GM23338 (cell line): ENCODE data around the gene WASF2. TPM values are rescaled to one million over a fixed set of nuclear protein-coding genes. Genes with fewer than 3 reads are reported as not detected.
"Not testable (repeated sequence)": the region's sequence is repeated elsewhere in the genome, so short reads cannot be mapped to it uniquely, and the experiment has no call there.

Experiments used
- ATAC-seq: fragments of 200-7000 bp; cut with Tn5 transposase; 3 replicates; pipeline ENCODE4 v1.9.1; 2020
- DNase-seq: peaks from one replicate; pipeline ENCODE4 v3.0.0-alpha.2; 2015; ENCODE audit warnings: low spot score
- H2AFZ ChIP-seq: fragments of 200-600 bp; sonication (generic); 2 replicates; pipeline ENCODE4 v1.8.0; 2016; ENCODE audit warnings: antibody characterized with exemption, mild to moderate bottlenecking, moderate library complexity
- H3F3A ChIP-seq: fragments of 200-600 bp; sonication (generic); replicated peaks from 2 replicates; pipeline ENCODE4 v1.8.0; 2017; ENCODE audit warnings: antibody characterized with exemption, mixed run types, low read depth
- H3K27ac ChIP-seq: fragments of 200-600 bp; sonication (generic); 2 replicates; pipeline ENCODE4 v1.6.1; 2016; ENCODE audit warnings: low read depth
- H3K27me3 ChIP-seq: fragments of 200-600 bp; sonication (generic); 2 replicates; pipeline ENCODE4 v1.8.0; 2016; ENCODE audit warnings: mild to moderate bottlenecking, mixed run types, moderate library complexity; ENCODE audit not compliant: insufficient read depth
- H3K36me3 ChIP-seq: fragments of 200-600 bp; sonication (generic); 2 replicates; pipeline ENCODE4 v1.8.0; 2016; ENCODE audit warnings: mild to moderate bottlenecking; ENCODE audit not compliant: insufficient read depth
- H3K4me1 ChIP-seq: fragments of 200-600 bp; sonication (generic); 2 replicates; pipeline ENCODE4 v1.8.0; 2016; ENCODE audit warnings: mild to moderate bottlenecking, moderate library complexity; ENCODE audit not compliant: insufficient read depth
- H3K4me2 ChIP-seq: fragments of 200-600 bp; sonication (generic); 2 replicates; pipeline ENCODE4 v1.7.1; 2017; ENCODE audit warnings: mixed run types
- H3K4me3 ChIP-seq: fragments of 200-600 bp; sonication (generic); 2 replicates; pipeline ENCODE4 v1.6.1; 2016; ENCODE audit warnings: mixed run types
- H3K79me2 ChIP-seq: fragments of 200-600 bp; sonication (generic); replicated peaks from 2 replicates; pipeline ENCODE4 v1.8.0; 2017; ENCODE audit warnings: mild to moderate bottlenecking; ENCODE audit not compliant: insufficient read depth
- H3K9me2 ChIP-seq: fragments of 200-600 bp; sonication (generic); 2 replicates; pipeline ENCODE4 v1.8.0; 2017; ENCODE audit not compliant: insufficient read depth
- H4K20me1 ChIP-seq: fragments of 200-600 bp; sonication (generic); replicated peaks from 2 replicates; pipeline ENCODE4 v1.8.0; 2017; ENCODE audit warnings: mild to moderate bottlenecking; ENCODE audit not compliant: insufficient read depth
- H3K27ac Mint-ChIP-seq: 2 replicates; pipeline ENCODE4 v1.8.0; 2020; ENCODE audit warnings: inconsistent platforms, mild to moderate bottlenecking, moderate library complexity, mixed read lengths
- H3K27me3 Mint-ChIP-seq: 3 replicates; pipeline ENCODE4 v1.8.0; 2022; ENCODE audit warnings: low read depth, mild to moderate bottlenecking, moderate library complexity, mixed read lengths, inconsistent platforms; ENCODE audit not compliant: insufficient read depth, poor library complexity
- H3K36me3 Mint-ChIP-seq: 3 replicates; pipeline ENCODE4 v1.8.0; 2021; ENCODE audit warnings: low read depth, mild to moderate bottlenecking, inconsistent platforms, moderate library complexity, mixed read lengths
- H3K4me1 Mint-ChIP-seq: 3 replicates; pipeline ENCODE4 v1.8.0; 2020; ENCODE audit warnings: mild to moderate bottlenecking, inconsistent platforms, mixed read lengths
- H3K4me3 Mint-ChIP-seq: 3 replicates; pipeline ENCODE4 v1.8.0; 2021; ENCODE audit warnings: moderate library complexity, mild to moderate bottlenecking, inconsistent platforms, mixed read lengths
- H3K9me3 Mint-ChIP-seq: 3 replicates; pipeline ENCODE4 v1.8.0; 2020; ENCODE audit warnings: moderate library complexity, mild to moderate bottlenecking, inconsistent platforms, mixed read lengths
- CREB1 ChIP-seq: fragments of 250-450 bp; sonication (Bioruptor Pico); IDR thresholded peaks from 2 replicates; pipeline ENCODE4 v1.5.0; 2020; ENCODE audit warnings: low read depth, mild to moderate bottlenecking, moderate library complexity
- EZH2 ChIP-seq: fragments of 200-600 bp; sonication (generic); IDR thresholded peaks from one replicate; pipeline ENCODE4 v1.8.0; 2017; ENCODE audit warnings: antibody characterized with exemption, mild to moderate bottlenecking, low read depth; ENCODE audit not compliant: unreplicated experiment
- EZH2phosphoT487 ChIP-seq: fragments of 200-600 bp; sonication (generic); IDR thresholded peaks from one replicate; pipeline ENCODE4 v1.8.1; 2018; ENCODE audit warnings: antibody characterized with exemption; ENCODE audit not compliant: unreplicated experiment
- JUNB ChIP-seq: IDR thresholded peaks from one replicate; pipeline ENCODE4 v1.6.1; 2016; ENCODE audit warnings: antibody characterized with exemption; ENCODE audit not compliant: unreplicated experiment
- NANOG ChIP-seq: IDR thresholded peaks from 2 replicates; pipeline ENCODE4 v1.6.1; 2016; ENCODE audit warnings: antibody characterized with exemption, borderline replicate concordance
- POLR2AphosphoS5 ChIP-seq: IDR thresholded peaks from 2 replicates; pipeline ENCODE4 v1.6.1; 2016; ENCODE audit warnings: antibody characterized with exemption, low read depth
- STAT1 ChIP-seq: IDR thresholded peaks from one replicate; pipeline ENCODE4 v1.6.1; 2016; ENCODE audit warnings: antibody characterized with exemption; ENCODE audit not compliant: unreplicated experiment
- ZNF114 ChIP-seq: fragments of 250-450 bp; sonication (Bioruptor Pico); IDR thresholded peaks from 2 replicates; pipeline ENCODE4 v1.5.0; 2020; ENCODE audit warnings: mild to moderate bottlenecking, moderate library complexity
- ZNF331 ChIP-seq: fragments of 250-450 bp; sonication (Bioruptor Pico); IDR thresholded peaks from 2 replicates; pipeline ENCODE4 v1.5.0; 2020; ENCODE audit warnings: low read depth, mild to moderate bottlenecking, moderate library complexity
- polyA plus RNA-seq: library from polyadenylated mRNA; unstranded; fragments of >200 nt; fragmentation: Nextera tagmentation; extraction: Ambion mirVana; gene quantifications from 2 replicates; pipeline ENCODE4 v1.2.1, GENCODE V29; 2016
- total RNA-seq: library from RNA; depleted of rRNA; stranded (reverse); fragments of >200 nt; shearing (Covaris generic); gene quantifications from 2 replicates; pipeline ENCODE4 v1.2.3, GENCODE V29; 2014
- TF ChIP-seq, protein P1 (sequence below), 2 experiments: fragments of 200-600 bp in 1 of 2; sonication (generic) in 1 of 2; conservative IDR thresholded peaks; 2 replicates each; pipeline versions ENCODE4 v1.5.1 to v1.6.1; 2016 to 2017; ENCODE audit warnings: antibody characterized with exemption in 2 of 2, low read depth in 2 of 2, mild to moderate bottlenecking in 2 of 2, moderate library complexity in 1 of 2
- TF ChIP-seq, protein P2 (sequence below): IDR thresholded peaks from 2 replicates; pipeline ENCODE4 v1.6.1; 2016; ENCODE audit warnings: antibody characterized with exemption
- TF ChIP-seq, protein P3 (sequence below): IDR thresholded peaks from one replicate; pipeline ENCODE4 v1.6.1; 2018; ENCODE audit warnings: antibody characterized with exemption; ENCODE audit not compliant: unreplicated experiment

Gene WASF2
- total and polyA plus RNA-seq, 2 experiments from 2014 or later: 40.9 to 95.6 TPM

DNA sequence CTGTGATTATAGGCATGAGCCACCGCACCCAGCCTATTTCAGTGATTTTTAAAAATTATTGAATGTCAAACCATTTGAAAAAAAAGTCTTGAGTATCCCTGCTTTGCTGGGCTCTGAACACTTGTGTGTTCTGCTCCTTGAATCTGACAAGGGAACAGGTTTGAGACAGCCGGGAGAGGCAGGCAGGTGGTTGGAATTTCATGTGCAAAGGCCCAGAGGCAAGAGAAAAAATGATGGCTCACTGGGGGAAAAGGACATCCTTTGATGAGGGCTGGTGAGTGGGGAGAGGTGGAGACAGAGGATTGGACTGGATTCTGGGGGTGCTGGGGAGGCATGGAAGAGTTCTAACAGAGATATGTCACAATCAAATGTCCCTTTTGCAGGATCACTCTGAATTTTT, 13.1 kb upstream of the WASF2 start:
- Mint-ChIP-seq H3K9me3 (peaks cover 2% of the 10 kb centered on the region; the same call in 2 of the 3 replicates), H3K27me3 (peaks cover 20% of the 10 kb centered on the region), H3K4me1 (peaks cover 20% of the 10 kb centered on the region), H3K27ac (no peak overlapping the region; the same call in 1 of the 2 replicates), H3K36me3 (no peaks in the 10 kb centered on the region), H3K4me3 (no peak overlapping the region)
- Histone ChIP-seq H3F3A (peaks cover 3% of the 10 kb centered on the region), H3K4me3 (no peak overlapping the region), H3K27ac (no peak overlapping the region), H3K4me2 (no peak overlapping the region), H3K36me3 (no peaks in the 10 kb centered on the region), H3K4me1 (peaks cover 17% of the 10 kb centered on the region), H3K27me3 (no peaks in the 10 kb centered on the region), H2AFZ (no peak overlapping the region), H3K9me2 (no peaks in the 10 kb centered on the region), H3K79me2 (no peaks in the 10 kb centered on the region), H4K20me1 (no peaks in the 10 kb centered on the region)
- DNase-seq: no peak
- no peak for TF ChIP-seq CREB1
- ATAC-seq: no peak

DNA sequence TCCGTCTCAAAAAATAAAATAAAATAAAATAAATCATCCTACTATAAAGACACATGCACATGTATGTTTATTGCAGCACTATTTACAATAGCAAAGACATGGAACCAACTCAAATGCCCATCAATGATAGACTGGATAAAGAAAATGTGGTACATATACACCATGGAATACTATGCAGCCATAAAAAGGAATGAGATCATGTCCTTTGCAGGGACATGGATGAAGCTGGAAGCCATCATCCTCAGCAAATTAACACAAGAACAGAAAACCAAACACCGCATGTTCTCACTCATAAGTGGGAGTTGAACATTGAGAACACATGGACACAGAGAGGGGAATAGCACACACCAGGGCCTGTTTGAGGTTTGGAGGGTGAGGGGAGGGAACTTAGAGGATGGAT, 11.2 kb upstream of the WASF2 start:
- H3K9me3 Mint-ChIP-seq, H3K4me3 Mint-ChIP-seq, H3F3A ChIP-seq, DNase-seq, H2AFZ ChIP-seq, H3K9me2 ChIP-seq, H3K27ac Mint-ChIP-seq, H3K36me3 Mint-ChIP-seq, H3K79me2 ChIP-seq, H3K4me3 ChIP-seq, H4K20me1 ChIP-seq, ATAC-seq, H3K27me3 ChIP-seq, H3K4me2 ChIP-seq, H3K36me3 ChIP-seq, H3K27ac ChIP-seq: not testable (repeated sequence)
- peaks cover 26% of the 10 kb centered on the region for H3K4me1 ChIP-seq
- Mint-ChIP-seq H3K27me3 (peaks cover 16% of the 10 kb centered on the region), H3K4me1 (peaks cover 29% of the 10 kb centered on the region)

DNA sequence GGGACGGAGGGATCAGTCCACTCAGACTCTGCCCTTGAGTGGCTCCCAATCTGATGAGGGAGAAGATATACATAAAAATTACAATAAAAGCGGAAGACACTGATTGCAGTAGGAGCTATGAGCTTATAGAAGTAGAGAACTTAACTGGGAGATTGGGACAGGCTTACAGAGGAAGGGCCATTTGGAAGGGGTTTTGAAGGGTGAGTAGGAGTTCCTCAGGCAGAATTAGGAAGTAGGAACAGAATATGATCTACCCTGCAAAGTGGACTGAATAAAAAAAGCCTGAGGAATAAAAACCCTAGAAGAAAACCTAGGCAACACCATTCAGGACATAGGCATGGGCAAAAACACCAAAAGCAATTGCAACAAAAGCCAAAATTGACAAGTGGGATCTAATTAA, 9.2 kb upstream of the WASF2 start:
- Mint-ChIP-seq H3K27me3 (peaks cover 10% of the 10 kb centered on the region), H3K36me3 (no peaks in the 10 kb centered on the region), H3K4me1 (peaks cover 23% of the 10 kb centered on the region), H3K4me3 (no peak overlapping the region), H3K9me3 (peaks cover 2% of the 10 kb centered on the region; the same call in 1 of the 3 replicates), H3K27ac (no peak overlapping the region; the same call in 1 of the 2 replicates)
- Histone ChIP-seq H3K36me3 (no peaks in the 10 kb centered on the region), H2AFZ (no peak overlapping the region), H3K27me3 (no peaks in the 10 kb centered on the region), H3K4me2 (no peak overlapping the region), H3F3A (peaks cover 10% of the 10 kb centered on the region), H3K4me1 (peaks cover 18% of the 10 kb centered on the region), H3K27ac (no peak overlapping the region), H3K4me3 (no peak overlapping the region), H3K9me2 (no peaks in the 10 kb centered on the region), H4K20me1 (no peaks in the 10 kb centered on the region), H3K79me2 (no peaks in the 10 kb centered on the region)
- no peak for ATAC-seq
- DNase-seq: no peak
- TF ChIP-seq POLR2AphosphoS5 (no peak), EZH2phosphoT487 (no peak), ZNF114 (no peak), JUNB (no peak), EZH2 (no peak), STAT1 (no peak), ZNF331 (CRISPR knock-in tag) (no peak), NANOG (no peak), CREB1 (no peak)
- TF ChIP-seq, protein P1, sequence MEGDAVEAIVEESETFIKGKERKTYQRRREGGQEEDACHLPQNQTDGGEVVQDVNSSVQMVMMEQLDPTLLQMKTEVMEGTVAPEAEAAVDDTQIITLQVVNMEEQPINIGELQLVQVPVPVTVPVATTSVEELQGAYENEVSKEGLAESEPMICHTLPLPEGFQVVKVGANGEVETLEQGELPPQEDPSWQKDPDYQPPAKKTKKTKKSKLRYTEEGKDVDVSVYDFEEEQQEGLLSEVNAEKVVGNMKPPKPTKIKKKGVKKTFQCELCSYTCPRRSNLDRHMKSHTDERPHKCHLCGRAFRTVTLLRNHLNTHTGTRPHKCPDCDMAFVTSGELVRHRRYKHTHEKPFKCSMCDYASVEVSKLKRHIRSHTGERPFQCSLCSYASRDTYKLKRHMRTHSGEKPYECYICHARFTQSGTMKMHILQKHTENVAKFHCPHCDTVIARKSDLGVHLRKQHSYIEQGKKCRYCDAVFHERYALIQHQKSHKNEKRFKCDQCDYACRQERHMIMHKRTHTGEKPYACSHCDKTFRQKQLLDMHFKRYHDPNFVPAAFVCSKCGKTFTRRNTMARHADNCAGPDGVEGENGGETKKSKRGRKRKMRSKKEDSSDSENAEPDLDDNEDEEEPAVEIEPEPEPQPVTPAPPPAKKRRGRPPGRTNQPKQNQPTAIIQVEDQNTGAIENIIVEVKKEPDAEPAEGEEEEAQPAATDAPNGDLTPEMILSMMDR (conservative IDR thresholded peaks at IDR 0.05; ENCODE audit: low read depth in 2 of 2): no peak
- TF ChIP-seq, protein P2, sequence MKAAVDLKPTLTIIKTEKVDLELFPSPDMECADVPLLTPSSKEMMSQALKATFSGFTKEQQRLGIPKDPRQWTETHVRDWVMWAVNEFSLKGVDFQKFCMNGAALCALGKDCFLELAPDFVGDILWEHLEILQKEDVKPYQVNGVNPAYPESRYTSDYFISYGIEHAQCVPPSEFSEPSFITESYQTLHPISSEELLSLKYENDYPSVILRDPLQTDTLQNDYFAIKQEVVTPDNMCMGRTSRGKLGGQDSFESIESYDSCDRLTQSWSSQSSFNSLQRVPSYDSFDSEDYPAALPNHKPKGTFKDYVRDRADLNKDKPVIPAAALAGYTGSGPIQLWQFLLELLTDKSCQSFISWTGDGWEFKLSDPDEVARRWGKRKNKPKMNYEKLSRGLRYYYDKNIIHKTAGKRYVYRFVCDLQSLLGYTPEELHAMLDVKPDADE: no peak
- TF ChIP-seq, protein P3, sequence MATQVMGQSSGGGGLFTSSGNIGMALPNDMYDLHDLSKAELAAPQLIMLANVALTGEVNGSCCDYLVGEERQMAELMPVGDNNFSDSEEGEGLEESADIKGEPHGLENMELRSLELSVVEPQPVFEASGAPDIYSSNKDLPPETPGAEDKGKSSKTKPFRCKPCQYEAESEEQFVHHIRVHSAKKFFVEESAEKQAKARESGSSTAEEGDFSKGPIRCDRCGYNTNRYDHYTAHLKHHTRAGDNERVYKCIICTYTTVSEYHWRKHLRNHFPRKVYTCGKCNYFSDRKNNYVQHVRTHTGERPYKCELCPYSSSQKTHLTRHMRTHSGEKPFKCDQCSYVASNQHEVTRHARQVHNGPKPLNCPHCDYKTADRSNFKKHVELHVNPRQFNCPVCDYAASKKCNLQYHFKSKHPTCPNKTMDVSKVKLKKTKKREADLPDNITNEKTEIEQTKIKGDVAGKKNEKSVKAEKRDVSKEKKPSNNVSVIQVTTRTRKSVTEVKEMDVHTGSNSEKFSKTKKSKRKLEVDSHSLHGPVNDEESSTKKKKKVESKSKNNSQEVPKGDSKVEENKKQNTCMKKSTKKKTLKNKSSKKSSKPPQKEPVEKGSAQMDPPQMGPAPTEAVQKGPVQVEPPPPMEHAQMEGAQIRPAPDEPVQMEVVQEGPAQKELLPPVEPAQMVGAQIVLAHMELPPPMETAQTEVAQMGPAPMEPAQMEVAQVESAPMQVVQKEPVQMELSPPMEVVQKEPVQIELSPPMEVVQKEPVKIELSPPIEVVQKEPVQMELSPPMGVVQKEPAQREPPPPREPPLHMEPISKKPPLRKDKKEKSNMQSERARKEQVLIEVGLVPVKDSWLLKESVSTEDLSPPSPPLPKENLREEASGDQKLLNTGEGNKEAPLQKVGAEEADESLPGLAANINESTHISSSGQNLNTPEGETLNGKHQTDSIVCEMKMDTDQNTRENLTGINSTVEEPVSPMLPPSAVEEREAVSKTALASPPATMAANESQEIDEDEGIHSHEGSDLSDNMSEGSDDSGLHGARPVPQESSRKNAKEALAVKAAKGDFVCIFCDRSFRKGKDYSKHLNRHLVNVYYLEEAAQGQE: no peak
